ENCODE results near the gene CACNA1B. TPM values are rescaled to one million over a fixed set of nuclear protein-coding genes. Genes with fewer than 3 reads are reported as not detected.

Gene CACNA1B
- total RNA-seq, 2 donors from 2014 or later, result 3.6 to 7.9 TPM

DNA sequence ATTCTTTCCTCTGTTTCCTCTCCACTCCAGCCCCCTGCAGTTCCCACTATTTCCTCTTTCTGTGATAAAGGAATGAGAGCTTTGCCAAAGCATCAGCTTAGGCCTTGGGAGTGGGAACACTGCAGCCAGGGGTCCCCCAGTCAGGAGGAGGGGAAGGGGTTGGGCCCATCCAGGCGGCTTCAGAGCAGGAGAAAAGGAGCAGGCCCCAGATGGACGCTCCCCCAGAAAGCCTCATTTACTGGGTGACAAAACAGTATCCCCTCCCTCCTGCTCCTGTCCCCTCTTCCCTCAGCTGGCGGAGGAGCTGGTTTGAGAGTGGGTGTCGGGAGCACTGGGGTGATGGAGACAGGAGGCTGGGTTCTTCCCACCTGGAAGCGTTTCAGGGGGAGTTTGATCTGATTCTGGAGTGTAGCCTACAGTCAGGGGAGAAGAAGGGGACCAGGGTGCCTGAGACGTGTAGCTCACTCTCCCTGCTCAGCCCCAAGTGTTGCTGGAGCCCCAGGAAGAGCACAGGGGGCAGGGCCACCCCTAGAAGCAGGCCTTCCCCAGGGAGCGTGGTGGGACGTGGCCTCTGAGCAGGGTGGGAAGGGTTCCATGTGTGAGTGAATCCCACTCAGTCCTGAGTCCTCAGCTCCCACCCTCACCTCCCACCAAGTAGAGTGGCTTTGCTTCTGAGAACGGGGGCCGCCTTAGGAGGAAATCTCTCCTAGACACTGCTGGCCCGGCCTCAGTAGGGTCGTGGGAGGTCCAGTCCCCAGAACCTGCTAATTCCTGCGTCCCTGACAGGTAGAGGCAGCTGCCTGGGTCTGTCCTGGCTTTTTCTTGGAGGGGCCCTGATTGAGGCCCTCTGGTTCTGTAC, 173.1 kb downstream of the CACNA1B start:
- TF ChIP-seq, protein P1, sequence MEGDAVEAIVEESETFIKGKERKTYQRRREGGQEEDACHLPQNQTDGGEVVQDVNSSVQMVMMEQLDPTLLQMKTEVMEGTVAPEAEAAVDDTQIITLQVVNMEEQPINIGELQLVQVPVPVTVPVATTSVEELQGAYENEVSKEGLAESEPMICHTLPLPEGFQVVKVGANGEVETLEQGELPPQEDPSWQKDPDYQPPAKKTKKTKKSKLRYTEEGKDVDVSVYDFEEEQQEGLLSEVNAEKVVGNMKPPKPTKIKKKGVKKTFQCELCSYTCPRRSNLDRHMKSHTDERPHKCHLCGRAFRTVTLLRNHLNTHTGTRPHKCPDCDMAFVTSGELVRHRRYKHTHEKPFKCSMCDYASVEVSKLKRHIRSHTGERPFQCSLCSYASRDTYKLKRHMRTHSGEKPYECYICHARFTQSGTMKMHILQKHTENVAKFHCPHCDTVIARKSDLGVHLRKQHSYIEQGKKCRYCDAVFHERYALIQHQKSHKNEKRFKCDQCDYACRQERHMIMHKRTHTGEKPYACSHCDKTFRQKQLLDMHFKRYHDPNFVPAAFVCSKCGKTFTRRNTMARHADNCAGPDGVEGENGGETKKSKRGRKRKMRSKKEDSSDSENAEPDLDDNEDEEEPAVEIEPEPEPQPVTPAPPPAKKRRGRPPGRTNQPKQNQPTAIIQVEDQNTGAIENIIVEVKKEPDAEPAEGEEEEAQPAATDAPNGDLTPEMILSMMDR (conservative IDR thresholded peaks at IDR 0.05), result no peak
- Histone ChIP-seq H3K36me3 (ENCODE audit: control insufficient read depth, insufficient read depth, low read length) (no peaks in the 10 kb centered on the region), H3K27ac (ENCODE audit: low read depth, low read length) (no peak overlapping the region), H3K4me3 (ENCODE audit: low read length) (no peak overlapping the region), H3K4me1 (ENCODE audit: control insufficient read depth, insufficient read depth, low read length) (no peaks in the 10 kb centered on the region), H3K9me3 (ENCODE audit: control insufficient read depth, low read length) (no peaks in the 10 kb centered on the region), H3K9ac (ENCODE audit: extremely low read depth, low read length, poor library complexity, severe bottlenecking) (no peak overlapping the region), H3K27me3 (ENCODE audit: control insufficient read depth, insufficient read depth, low read length, poor library complexity, severe bottlenecking) (no peaks in the 10 kb centered on the region)
- no peak overlapping the region for H3K27ac Mint-ChIP-seq
- H3K4me3 Mint-ChIP-seq, result no peak overlapping the region
- WGBS, 2 experiments (ENCODE audit: insufficient coverage in 1 of 2, insufficient read length in 1 of 2), result 78 to 89% methylated on average over 6 to 13 of the region's 13 CpGs
- no peaks in the 10 kb centered on the region for H3K9me3 Mint-ChIP-seq
- DNase-seq, result peak; percentile 42
- no peaks in the 10 kb centered on the region for H3K27me3 Mint-ChIP-seq (ENCODE audit: insufficient read depth)
- peaks cover 35% of the 10 kb centered on the region for H3K36me3 Mint-ChIP-seq (ENCODE audit: low read depth)
- H3K4me1 Mint-ChIP-seq, result peaks cover 8% of the 10 kb centered on the region

DNA sequence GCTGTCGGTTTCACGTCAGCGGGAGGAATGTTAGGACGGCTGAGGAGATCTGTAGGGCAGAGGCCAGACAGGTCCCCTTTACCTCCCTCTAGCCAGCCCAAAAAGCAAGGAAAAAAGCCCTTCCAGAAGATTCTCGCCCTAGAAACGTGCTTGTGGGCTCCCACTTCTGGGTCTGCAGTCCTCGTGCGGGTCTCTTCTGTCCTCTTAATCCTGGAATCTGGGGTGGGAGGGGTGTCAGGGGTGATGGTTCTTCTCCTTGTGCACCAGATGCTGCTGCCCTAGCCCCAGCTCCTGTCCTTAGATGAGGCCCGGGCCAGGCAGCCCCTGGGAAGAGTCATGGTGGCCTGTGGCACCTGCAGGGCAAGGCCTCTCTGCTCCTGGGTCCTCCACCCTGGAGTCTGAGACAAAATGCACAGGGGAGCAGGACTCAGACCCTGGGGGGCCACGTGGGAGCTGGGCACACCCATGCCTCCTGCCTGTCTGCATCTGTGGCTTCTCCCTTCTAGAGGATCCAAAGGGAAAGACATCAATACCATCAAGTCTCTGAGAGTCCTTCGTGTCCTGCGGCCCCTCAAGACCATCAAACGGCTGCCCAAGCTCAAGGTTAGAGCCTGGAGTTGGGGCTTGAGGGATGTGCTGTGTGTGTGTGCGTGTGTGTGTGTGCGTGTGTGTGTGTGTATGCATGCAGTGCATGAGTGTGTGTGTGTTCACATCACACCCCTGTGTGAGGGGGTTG, 174.2 kb downstream of the CACNA1B start:
- Histone ChIP-seq H3K36me3 (ENCODE audit: control insufficient read depth, insufficient read depth, low read length) (no peaks in the 10 kb centered on the region), H3K27me3 (ENCODE audit: control insufficient read depth, insufficient read depth, low read length, poor library complexity, severe bottlenecking) (no peaks in the 10 kb centered on the region), H3K27ac (ENCODE audit: low read depth, low read length) (no peak overlapping the region), H3K4me1 (ENCODE audit: control insufficient read depth, insufficient read depth, low read length) (no peaks in the 10 kb centered on the region), H3K9ac (ENCODE audit: extremely low read depth, low read length, poor library complexity, severe bottlenecking) (no peak overlapping the region), H3K4me3 (ENCODE audit: low read length) (no peak overlapping the region), H3K9me3 (ENCODE audit: control insufficient read depth, low read length) (no peaks in the 10 kb centered on the region)
- H3K27me3 Mint-ChIP-seq (ENCODE audit: insufficient read depth), result no peaks in the 10 kb centered on the region
- no peaks in the 10 kb centered on the region for H3K9me3 Mint-ChIP-seq
- peaks cover 41% of the 10 kb centered on the region for H3K36me3 Mint-ChIP-seq (ENCODE audit: low read depth)
- TF ChIP-seq, protein P1 (conservative IDR thresholded peaks at IDR 0.05), result no peak
- H3K27ac Mint-ChIP-seq, result no peak overlapping the region
- no peak overlapping the region for H3K4me3 Mint-ChIP-seq
- peak; percentile 28 for DNase-seq
- H3K4me1 Mint-ChIP-seq, result peaks cover 2% of the 10 kb centered on the region
- WGBS, 2 experiments (ENCODE audit: insufficient coverage in 1 of 2, insufficient read length in 1 of 2), result 77 to 88% methylated on average over 6 to 14 of the region's 15 CpGs

DNA sequence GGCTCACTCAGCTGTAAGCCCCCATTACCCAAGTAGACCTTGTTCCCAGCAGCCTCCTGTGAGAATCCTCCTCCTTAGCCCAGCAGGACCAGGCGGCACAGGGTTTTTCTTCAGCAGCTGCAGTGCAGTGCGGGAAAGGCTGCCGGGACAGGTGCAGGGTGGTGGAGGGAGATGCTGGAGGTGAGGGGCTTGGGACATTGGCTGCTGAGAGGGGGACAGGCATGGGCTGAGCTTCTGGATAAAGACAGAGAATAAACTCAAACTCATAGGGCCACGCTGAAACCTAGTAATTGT, 174.7 kb downstream of the CACNA1B start:
- H3K4me3 Mint-ChIP-seq, result no peak overlapping the region
- H3K9me3 Mint-ChIP-seq, result no peaks in the 10 kb centered on the region
- peaks cover 2% of the 10 kb centered on the region for H3K4me1 Mint-ChIP-seq

More for the DNA sequence above, 174.7 kb downstream of the CACNA1B start:
- no peak for DNase-seq
- H3K36me3 ChIP-seq (ENCODE audit: control insufficient read depth, insufficient read depth, low read length), result no peaks in the 10 kb centered on the region
- H3K4me1 ChIP-seq (ENCODE audit: control insufficient read depth, insufficient read depth, low read length), result no peaks in the 10 kb centered on the region
- H3K27ac ChIP-seq (ENCODE audit: low read depth, low read length), result no peak overlapping the region
- Mint-ChIP-seq H3K36me3 (ENCODE audit: low read depth) (peaks cover 43% of the 10 kb centered on the region), H3K27ac (no peak overlapping the region), H3K27me3 (ENCODE audit: insufficient read depth) (no peaks in the 10 kb centered on the region)
- no peaks in the 10 kb centered on the region for H3K27me3 ChIP-seq (ENCODE audit: control insufficient read depth, insufficient read depth, low read length, poor library complexity, severe bottlenecking)
- TF ChIP-seq, protein P1 (conservative IDR thresholded peaks at IDR 0.05), result no peak
- 82 to 83% methylated on average over 4 of the region's 4 CpGs for WGBS, 2 experiments (ENCODE audit: insufficient coverage in 1 of 2, insufficient read length in 1 of 2)
- H3K9ac ChIP-seq (ENCODE audit: extremely low read depth, low read length, poor library complexity, severe bottlenecking), result no peak overlapping the region
- peaks cover under 1% of the 10 kb centered on the region for H3K9me3 ChIP-seq (ENCODE audit: control insufficient read depth, low read length)
- no peak overlapping the region for H3K4me3 ChIP-seq (ENCODE audit: low read length)

All from endodermal cell (in vitro differentiated cells).